IMR-90 (cell line): ENCODE measurements around the gene CDCA4. TPM values are rescaled to one million over a fixed set of nuclear protein-coding genes. Genes with fewer than 3 reads are reported as not detected.

Experiments
- ATAC-seq: fragments of 200-7000 bp; cut with Tn5 transposase; 2 replicates; pipeline ENCODE4 v1.9.1; 2020; ENCODE audit warnings: low read depth, mild to moderate bottlenecking, moderate library complexity
- BruUV-seq: library from RNA; stranded (reverse); fragments of 400-500 nt; replicated peaks from 2 replicates; lab custom pipeline; 2021; lab: Mats Ljungman, UMichigan
- CTCF ChIA-PET: fragments of 300-600 bp; formaldehyde crosslinking; extraction: SDS; loops from one replicate; lab custom pipeline; 2021; ENCODE audit warnings: antibody characterized with exemption; lab: Yijun Ruan, JAX
- POLR2A ChIA-PET: fragments of 300-600 bp; sonication (Branson Sonifier 250); formaldehyde crosslinking; loops from one replicate; lab custom pipeline; 2022; ENCODE audit warnings: antibody characterized with exemption; ENCODE audit not compliant: unreplicated experiment; lab: Charles Lee
- DNase-seq: peaks from one replicate; pipeline ENCODE4 v3.0.0; 2013
- H2AFZ ChIP-seq: replicated peaks from 2 replicates; pipeline ENCODE3; 2013; ENCODE audit warnings: low read length, mild to moderate bottlenecking; ENCODE audit not compliant: poor library complexity
- H2AK5ac ChIP-seq: 2 replicates; pipeline ENCODE4 v1.6.1; 2013; ENCODE audit warnings: low read depth, low read length, inconsistent platforms
- H2AK9ac ChIP-seq: replicated peaks from 2 replicates; pipeline ENCODE3; 2013; ENCODE audit warnings: mild to moderate bottlenecking, low read depth, low read length, moderate library complexity; ENCODE audit not compliant: poor library complexity
- H2BK120ac ChIP-seq: 2 replicates; pipeline ENCODE4 v1.6.1; 2013; ENCODE audit warnings: low read depth, low read length, inconsistent platforms
- H2BK15ac ChIP-seq: 3 replicates; pipeline ENCODE4 v1.6.1; 2013; ENCODE audit warnings: low read depth, low read length, inconsistent platforms
- H2BK20ac ChIP-seq: 2 replicates; pipeline ENCODE4 v1.6.1; 2013; ENCODE audit warnings: low read depth, mild to moderate bottlenecking, inconsistent platforms, low read length, moderate library complexity
- H2BK5ac ChIP-seq: 2 replicates; pipeline ENCODE4 v1.6.1; 2013; ENCODE audit warnings: mild to moderate bottlenecking, low read depth, low read length, inconsistent platforms; ENCODE audit not compliant: poor library complexity, severe bottlenecking
- H3K14ac ChIP-seq: replicated peaks from 2 replicates; pipeline ENCODE4 v1.6.1; 2013; ENCODE audit warnings: low read depth, low read length, inconsistent platforms
- H3K18ac ChIP-seq: 2 replicates; pipeline ENCODE4 v1.6.1; 2013; ENCODE audit warnings: low read depth, low read length, control low read depth
- H3K23ac ChIP-seq: 2 replicates; pipeline ENCODE4 v1.6.1; 2013; ENCODE audit warnings: low read depth, low read length, inconsistent platforms
- H3K27ac ChIP-seq: 2 replicates; pipeline ENCODE4 v1.5.1; 2013; ENCODE audit warnings: mild to moderate bottlenecking, control low read depth, low read length; ENCODE audit not compliant: insufficient read depth
- H3K27me3 ChIP-seq: 2 replicates; pipeline ENCODE4 v1.6.1; 2013; ENCODE audit warnings: low read length; ENCODE audit not compliant: control insufficient read depth, insufficient read depth
- H3K36me3 ChIP-seq: 2 replicates; pipeline ENCODE4 v1.6.1; 2013; ENCODE audit warnings: low read length, mixed read lengths; ENCODE audit not compliant: control insufficient read depth, insufficient read depth
- H3K4ac ChIP-seq: 2 replicates; pipeline ENCODE4 v1.6.1; 2013; ENCODE audit warnings: low read depth, low read length, inconsistent platforms
- H3K4me1 ChIP-seq: 2 replicates; pipeline ENCODE4 v1.6.1; 2013; ENCODE audit warnings: low read length, mixed read lengths; ENCODE audit not compliant: control insufficient read depth, insufficient read depth
- H3K4me2 ChIP-seq: 2 replicates; pipeline ENCODE4 v1.6.1; 2013; ENCODE audit warnings: low read depth, mild to moderate bottlenecking, control low read depth, low read length, moderate library complexity
- H3K4me3 ChIP-seq: 2 replicates; pipeline ENCODE4 v1.5.1; 2013; ENCODE audit warnings: low read depth, mild to moderate bottlenecking, control low read depth, low read length, moderate library complexity; ENCODE audit not compliant: insufficient read depth
- H3K56ac ChIP-seq: 2 replicates; pipeline ENCODE4 v1.6.1; 2013; ENCODE audit warnings: low read length, inconsistent platforms; ENCODE audit not compliant: insufficient read depth; ENCODE audit errors: extremely low read depth
- H3K79me1 ChIP-seq, 2 experiments: 2 replicates each; pipeline ENCODE4 v1.6.1; 2013; ENCODE audit warnings: low read length in 2 of 2, inconsistent platforms in 1 of 2, low read depth in 1 of 2
- H3K9ac ChIP-seq: 2 replicates; pipeline ENCODE4 v1.6.1; 2013; ENCODE audit warnings: low read depth, low read length, control low read depth
- H3K9me1 ChIP-seq: 2 replicates; pipeline ENCODE4 v1.6.1; 2013; ENCODE audit warnings: low read length, inconsistent platforms; ENCODE audit not compliant: insufficient read depth
- H3K9me3 ChIP-seq: 2 replicates; pipeline ENCODE4 v1.6.1; 2013; ENCODE audit warnings: low read length; ENCODE audit not compliant: control insufficient read depth, insufficient read depth
- H4K20me1 ChIP-seq: 2 replicates; pipeline ENCODE4 v1.6.1; 2013; ENCODE audit warnings: low read length, inconsistent platforms; ENCODE audit not compliant: insufficient read depth
- H4K5ac ChIP-seq: 2 replicates; pipeline ENCODE4 v1.6.1; 2013; ENCODE audit warnings: mild to moderate bottlenecking, low read depth, low read length, control low read depth
- H4K8ac ChIP-seq, 2 experiments: 2 replicates each; pipeline ENCODE4 v1.6.1; 2013; ENCODE audit warnings: low read depth in 2 of 2, low read length in 2 of 2, control low read depth in 1 of 2, inconsistent platforms in 1 of 2
- H4K91ac ChIP-seq: 2 replicates; pipeline ENCODE4 v1.6.1; 2013; ENCODE audit warnings: low read depth, low read length, inconsistent platforms; ENCODE audit not compliant: insufficient read depth
- BHLHE40 ChIP-seq: fragments of 150-350 bp; IDR thresholded peaks from 2 replicates; pipeline ENCODE4 v1.6.1; 2016; ENCODE audit warnings: mild to moderate bottlenecking, low read depth, low read length
- CEBPB ChIP-seq: IDR thresholded peaks from 2 replicates; pipeline ENCODE4 v1.6.1; 2012; ENCODE audit warnings: low read depth, low read length, improper control_type of control experiment
- FOS ChIP-seq: fragments of 150-350 bp; IDR thresholded peaks from 2 replicates; pipeline ENCODE4 v1.6.1; 2016; ENCODE audit warnings: low read depth, low read length
- MAFK ChIP-seq: IDR thresholded peaks from 2 replicates; pipeline ENCODE4 v1.6.1; 2012; ENCODE audit warnings: low read depth, low read length, improper control_type of control experiment
- MAZ ChIP-seq: IDR thresholded peaks from 2 replicates; pipeline ENCODE4 v1.6.1; 2012; ENCODE audit warnings: low read depth, mild to moderate bottlenecking, low read length, improper control_type of control experiment, moderate library complexity, borderline replicate concordance
- MXI1 ChIP-seq: IDR thresholded peaks from 2 replicates; pipeline ENCODE4 v1.6.1; 2012; ENCODE audit warnings: low read depth, mild to moderate bottlenecking, low read length, moderate library complexity, borderline replicate concordance
- NFE2L2 ChIP-seq: fragments of 150-350 bp; IDR thresholded peaks from 2 replicates; pipeline ENCODE4 v1.6.1; 2016; ENCODE audit warnings: low read depth, mild to moderate bottlenecking, low read length
- POLR2A ChIP-seq: IDR thresholded peaks from 2 replicates; pipeline ENCODE4 v1.6.1; 2012; ENCODE audit warnings: mild to moderate bottlenecking, low read depth, low read length
- RAD21 ChIP-seq: IDR thresholded peaks from 2 replicates; pipeline ENCODE4 v1.6.1; 2012; ENCODE audit warnings: low read length, improper control_type of control experiment
- RCOR1 ChIP-seq: IDR thresholded peaks from 2 replicates; pipeline ENCODE4 v1.6.1; 2012; ENCODE audit warnings: mild to moderate bottlenecking, low read length, improper control_type of control experiment; ENCODE audit not compliant: insufficient replicate concordance
- RFX5 ChIP-seq: IDR thresholded peaks from 2 replicates; pipeline ENCODE4 v1.8.0; 2012; ENCODE audit warnings: low read depth, mild to moderate bottlenecking, low read length, moderate library complexity
- WGBS, 2 experiments: methylation state at CpG; one replicate each; pipeline versions ENCODE4 v1.1.5 to v1.1.7; 2013; ENCODE audit warnings: missing lambda C conversion rate in 2 of 2; ENCODE audit not compliant: insufficient read length in 1 of 2; ENCODE audit errors: extremely low coverage in 2 of 2; 5-methylcytosine and 5-hydroxymethylcytosine counted together
- dilution Hi-C: fragments of 300-500 bp; cut with HindIII; formaldehyde crosslinking; loops from one replicate; pipeline ENCODE4 v1.14.3; 2018; ENCODE audit warnings: low sequenced_read_pairs; ENCODE audit not compliant: unreplicated experiment
- in situ Hi-C: fragments of 300-500 bp; cut with MboI; formaldehyde crosslinking; loops from 3 replicates; pipeline ENCODE4 v1.14.3; 2019; ENCODE audit warnings: low sequenced_read_pairs, inconsistent platforms, mixed read lengths
- intact Hi-C: fragments of 100-400 bp; cut with micrococcal nuclease; formaldehyde crosslinking; loops from 2 replicates; pipeline ENCODE4 v1.10.0; 2022
- polyA plus RNA-seq, 3 experiments: library from polyadenylated mRNA; depleted of rRNA; stranded (reverse); fragments of >200 nt; gene quantifications; 2 replicates each; pipeline ENCODE4 v1.2.3, GENCODE V29; 2012; ENCODE audit warnings: low replicate concordance in 1 of 3
- total RNA-seq: library from RNA; depleted of rRNA; stranded (reverse); fragments of >200 nt; gene quantifications from 2 replicates; pipeline ENCODE4 v1.2.3, GENCODE V29; 2012
- TF ChIP-seq, protein P1 (sequence below): fragments of 150-350 bp; IDR thresholded peaks from 2 replicates; pipeline ENCODE4 v1.6.1; 2016; ENCODE audit warnings: low read depth, mild to moderate bottlenecking, low read length, moderate library complexity, borderline replicate concordance
- TF ChIP-seq, protein P2 (sequence below): fragments of 150-350 bp; IDR thresholded peaks from 2 replicates; pipeline ENCODE4 v1.6.1; 2017; ENCODE audit warnings: mild to moderate bottlenecking, antibody characterized with exemption, low read length, low read depth

The CDCA4 gene
- total and polyA plus RNA-seq, 2 of the 4 experiments (the other 2 are of a cell fraction): 17.7 to 18.6 TPM

DNA sequence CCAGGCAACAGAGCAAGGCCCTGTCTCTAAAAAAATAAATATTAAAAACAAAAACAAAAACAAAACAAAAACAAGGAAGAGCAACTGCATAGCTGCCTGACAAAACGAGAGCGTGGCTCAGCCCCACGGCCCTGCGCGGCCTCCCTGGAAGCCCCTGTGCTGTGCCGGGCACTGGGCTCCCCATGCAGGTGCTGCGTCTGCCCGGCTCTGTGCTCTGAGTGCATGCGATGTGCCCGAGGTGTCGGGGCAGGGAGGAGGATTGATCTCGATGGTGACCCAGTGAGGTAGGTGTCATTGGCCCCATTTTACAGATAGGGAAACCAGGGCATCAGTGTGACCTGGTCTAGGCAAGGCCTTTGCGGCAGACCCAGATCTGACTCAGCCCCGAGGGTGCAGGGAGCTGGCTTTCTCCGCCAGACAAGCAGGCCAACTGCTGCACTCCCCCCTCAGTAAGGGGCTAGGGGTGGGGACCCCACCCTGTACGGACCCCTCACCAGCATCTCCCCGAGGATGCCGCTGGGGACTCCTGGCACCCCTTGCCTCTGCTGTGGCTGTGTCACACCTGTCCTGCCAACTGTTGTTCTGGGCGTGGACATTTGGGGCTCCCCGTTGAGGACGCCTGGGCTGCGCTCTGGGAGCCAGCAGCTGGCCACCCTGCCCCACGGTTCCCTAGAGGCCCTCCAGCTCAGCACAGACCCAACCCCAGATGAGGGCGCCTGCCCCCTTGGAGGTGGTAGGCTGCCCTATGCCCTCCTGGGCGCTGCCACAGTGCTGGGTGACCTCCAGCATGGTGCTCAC, 29.1 kb upstream of the CDCA4 start:
- H3K36me3 ChIP-seq: no peaks in the 10 kb centered on the region
- BruUV-seq: no TSS peak
- TF ChIP-seq RAD21: no peak
- no peak for TF ChIP-seq FOS
- TF ChIP-seq POLR2A: no peak
- TF ChIP-seq, protein P1, sequence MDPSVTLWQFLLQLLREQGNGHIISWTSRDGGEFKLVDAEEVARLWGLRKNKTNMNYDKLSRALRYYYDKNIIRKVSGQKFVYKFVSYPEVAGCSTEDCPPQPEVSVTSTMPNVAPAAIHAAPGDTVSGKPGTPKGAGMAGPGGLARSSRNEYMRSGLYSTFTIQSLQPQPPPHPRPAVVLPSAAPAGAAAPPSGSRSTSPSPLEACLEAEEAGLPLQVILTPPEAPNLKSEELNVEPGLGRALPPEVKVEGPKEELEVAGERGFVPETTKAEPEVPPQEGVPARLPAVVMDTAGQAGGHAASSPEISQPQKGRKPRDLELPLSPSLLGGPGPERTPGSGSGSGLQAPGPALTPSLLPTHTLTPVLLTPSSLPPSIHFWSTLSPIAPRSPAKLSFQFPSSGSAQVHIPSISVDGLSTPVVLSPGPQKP: no peak
- no peak for TF ChIP-seq BHLHE40
- TF ChIP-seq MAFK: no peak
- no peak for TF ChIP-seq MAZ
- no peak for TF ChIP-seq MXI1
- TF ChIP-seq RCOR1: no peak
- TF ChIP-seq NFE2L2: no peak
- no peak for TF ChIP-seq RFX5
- no peak for TF ChIP-seq CEBPB
- TF ChIP-seq, protein P2, sequence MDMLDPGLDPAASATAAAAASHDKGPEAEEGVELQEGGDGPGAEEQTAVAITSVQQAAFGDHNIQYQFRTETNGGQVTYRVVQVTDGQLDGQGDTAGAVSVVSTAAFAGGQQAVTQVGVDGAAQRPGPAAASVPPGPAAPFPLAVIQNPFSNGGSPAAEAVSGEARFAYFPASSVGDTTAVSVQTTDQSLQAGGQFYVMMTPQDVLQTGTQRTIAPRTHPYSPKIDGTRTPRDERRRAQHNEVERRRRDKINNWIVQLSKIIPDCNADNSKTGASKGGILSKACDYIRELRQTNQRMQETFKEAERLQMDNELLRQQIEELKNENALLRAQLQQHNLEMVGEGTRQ: no peak
- H3K4me1 ChIP-seq: peaks cover 3% of the 10 kb centered on the region; the same call in 1 of the 2 replicates
- H3K4me2 ChIP-seq: no peak overlapping the region
- H3K14ac ChIP-seq: no peak overlapping the region
- no peak overlapping the region for H2BK5ac ChIP-seq
- 81% methylated on average over 13 of the region's 25 CpGs; no CpG with 5 or more reads in 1 of the 2 experiments for WGBS, 2 experiments
- H3K27ac ChIP-seq: no peak overlapping the region
- H3K9me3 ChIP-seq: no peaks in the 10 kb centered on the region
- H2AK5ac ChIP-seq: no peak overlapping the region
- no peaks in the 10 kb centered on the region for H4K20me1 ChIP-seq
- H2AK9ac ChIP-seq: peak overlapping the region; percentile 8
- POLR2A ChIA-PET: no interaction called here
- H3K56ac ChIP-seq: no peak overlapping the region
- dilution Hi-C loops (loop anchor here (10.0 kb wide), 1 partner anchor 115 kb away; no protein-coding TSS in a partner anchor), intact Hi-C loops (no loop called here), in situ Hi-C loops (loop anchor here (5.0 kb wide), 1 partner anchor 78 kb away; no protein-coding TSS in a partner anchor)
- no peak overlapping the region for H4K91ac ChIP-seq
- CTCF ChIA-PET: no interaction called here
- H3K79me1 ChIP-seq: no peaks in the 10 kb centered on the region
- no peak overlapping the region for H4K5ac ChIP-seq
- H4K8ac ChIP-seq: no peak overlapping the region
- no peaks in the 10 kb centered on the region for H3K9me1 ChIP-seq
- ATAC-seq (no peak), DNase-seq (no peak)
- H3K4ac ChIP-seq: no peak overlapping the region
- no peak overlapping the region for H3K9ac ChIP-seq
- H3K23ac ChIP-seq: no peak overlapping the region
- no peak overlapping the region for H2BK120ac ChIP-seq
- peaks cover 3% of the 10 kb centered on the region; the same call in 1 of the 2 replicates for H3K27me3 ChIP-seq
- H3K4me3 ChIP-seq: no peak overlapping the region
- no peak overlapping the region for H2BK20ac ChIP-seq
- H2AFZ ChIP-seq: peak overlapping the region; percentile 58
- no peak overlapping the region for H3K18ac ChIP-seq
- H2BK15ac ChIP-seq: no peak overlapping the region
